GM10266 (cell line): ENCODE results near the gene TSPAN9.

Experiments used
- DNase-seq: peaks from one replicate; pipeline ENCODE4 v3.0.0; 2012; ENCODE audit errors: extremely low spot score
- CTCF ChIP-seq: IDR thresholded peaks from 2 replicates; pipeline ENCODE4 v1.5.1; 2012; ENCODE audit warnings: mild to moderate bottlenecking, low read depth; ENCODE audit not compliant: control insufficient read depth, insufficient read depth; ENCODE audit errors: missing control alignments

Gene TSPAN9

GRCh38 chr12:3107954-3108353, 30.8 kb downstream of the TSPAN9 start:
- TF ChIP-seq CTCF = no peak
- no peak for DNase-seq

- no peak for TF ChIP-seq CTCF
Observed at GRCh38 chr12:3110578-3110977, 33.4 kb downstream of the TSPAN9 start.

GRCh38 chr12:3113671-3114325, 36.6 kb downstream of the TSPAN9 start:
- DNase-seq = no peak
- TF ChIP-seq CTCF = no peak

More at GRCh38 chr12:3110578-3110977, 33.4 kb downstream of the TSPAN9 start:
- no peak for DNase-seq

- DNase-seq = no peak
- no peak for TF ChIP-seq CTCF
Observed at GRCh38 chr12:3114671-3115070, 37.5 kb downstream of the TSPAN9 start.

- DNase-seq = no peak
- TF ChIP-seq CTCF = no peak
Observed at GRCh38 chr12:3115078-3115477, 37.9 kb downstream of the TSPAN9 start.

- TF ChIP-seq CTCF = no peak
- DNase-seq = no peak
Observed at GRCh38 chr12:3116106-3116844, 39.1 kb downstream of the TSPAN9 start.

GRCh38 chr12:3117144-3117581, 40.0 kb downstream of the TSPAN9 start:
- no peak for TF ChIP-seq CTCF
- DNase-seq = no peak
